Daoy (cell line): ENCODE measurements around the gene WBP1L. TPM values are rescaled to one million over a fixed set of nuclear protein-coding genes. Genes with fewer than 3 reads are reported as not detected.
"Not testable (repeated sequence)": the region's sequence is repeated elsewhere in the genome, so short reads cannot be mapped to it uniquely, and the experiment has no call there.

ENCODE experiments used
- DNase-seq: peaks from one replicate; pipeline ENCODE4 v3.0.0-alpha.2; 2015; ENCODE audit warnings: low read depth
- total RNA-seq: library from RNA; depleted of rRNA; stranded (reverse); fragments of >200 nt; shearing (Covaris generic); gene quantifications from 2 replicates; pipeline ENCODE4 v1.2.3, GENCODE V29; 2014; rRNA removed

Gene WBP1L
- total RNA-seq = 6.8 and 10.9 TPM in 2 replicates

- peak; percentile 95 for DNase-seq
Observed at GRCh38 chr10:102743588-102744373, at the start of gene WBP1L. WBP1L (plus strand) TSS chr10:102743948; CDS start chr10:102744054, 106 bp downstream.

DNA sequence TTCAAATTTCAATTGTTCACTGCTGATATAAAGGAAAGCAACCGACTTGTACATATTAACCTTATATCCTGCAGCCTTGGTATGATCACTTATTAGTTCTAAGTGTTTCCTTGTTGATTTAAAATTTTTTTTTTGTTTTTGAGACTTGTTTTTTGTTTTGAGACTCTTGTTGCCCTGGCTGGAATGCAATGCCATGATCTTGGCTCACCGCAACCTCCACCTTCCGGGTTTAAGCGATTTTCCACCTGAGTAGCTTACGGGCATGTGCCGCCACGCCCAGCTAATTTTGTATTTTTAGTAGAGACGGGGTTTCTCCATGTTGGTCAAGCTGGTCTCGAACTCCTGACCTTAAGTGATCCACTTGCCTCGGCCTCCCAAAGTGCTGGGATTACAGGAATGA lies 48.3 kb upstream of the WBP1L start:
- not testable (repeated sequence) for DNase-seq

GRCh38 chr10:102696736-102697135 lies 47.0 kb upstream of the WBP1L start:
- no peak for DNase-seq

DNA sequence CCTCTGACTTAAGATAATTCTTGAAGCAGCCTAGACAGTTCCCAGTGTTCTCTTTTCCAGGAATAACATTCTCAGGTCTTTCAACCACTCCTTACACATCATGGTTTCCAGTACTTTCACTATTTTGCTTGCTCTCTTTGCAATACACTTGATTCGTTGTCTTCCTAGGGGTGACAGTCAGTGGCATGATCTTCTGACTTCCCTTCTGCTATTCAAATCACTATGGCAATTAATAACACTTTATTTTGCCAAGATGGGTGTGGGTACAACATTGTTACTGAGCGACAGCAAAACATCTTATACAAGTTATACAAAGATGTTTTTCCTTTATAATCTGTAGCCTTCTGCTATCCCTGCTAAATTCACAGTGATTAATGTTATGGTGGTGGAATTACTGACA lies 44.9 kb upstream of the WBP1L start:
- no peak for DNase-seq

DNA sequence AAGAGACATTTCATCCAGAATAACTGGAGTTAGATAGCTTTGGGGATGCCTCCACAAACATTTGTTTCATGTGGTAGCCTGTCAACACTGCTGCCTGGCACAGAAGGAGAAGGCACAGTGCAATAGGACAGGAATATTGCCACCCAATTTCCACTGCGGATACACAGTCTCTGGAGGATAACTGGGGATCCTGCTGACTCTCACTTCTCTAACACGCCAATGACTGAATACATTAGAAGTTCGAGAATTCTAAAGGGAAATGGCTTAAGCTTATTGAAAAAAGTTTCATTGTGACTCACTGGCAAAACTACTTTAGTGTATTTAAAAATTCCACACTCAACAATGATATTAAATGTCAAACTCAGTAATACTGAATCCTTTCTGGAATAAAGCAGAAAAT lies 42.5 kb upstream of the WBP1L start:
- no peak for DNase-seq

DNA sequence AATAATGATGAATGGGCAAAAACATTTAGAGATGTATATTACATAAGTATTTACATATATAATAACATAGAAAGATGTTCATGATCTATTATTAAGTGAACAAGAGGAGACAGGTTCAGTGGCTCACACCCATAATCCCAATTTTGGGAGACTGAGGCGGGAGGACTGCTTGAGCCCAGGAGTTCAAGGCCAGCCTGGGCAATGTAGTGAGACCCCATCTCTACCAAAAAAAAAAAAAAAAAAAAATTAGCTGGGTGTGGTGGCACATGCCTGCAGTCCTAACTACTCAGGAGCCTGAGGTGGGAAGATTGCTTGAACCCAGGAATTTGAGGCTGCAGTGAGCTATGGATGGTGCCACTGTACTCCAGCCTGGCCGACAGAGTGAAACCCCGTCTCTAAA lies 42.0 kb upstream of the WBP1L start:
- no peak for DNase-seq

DNA sequence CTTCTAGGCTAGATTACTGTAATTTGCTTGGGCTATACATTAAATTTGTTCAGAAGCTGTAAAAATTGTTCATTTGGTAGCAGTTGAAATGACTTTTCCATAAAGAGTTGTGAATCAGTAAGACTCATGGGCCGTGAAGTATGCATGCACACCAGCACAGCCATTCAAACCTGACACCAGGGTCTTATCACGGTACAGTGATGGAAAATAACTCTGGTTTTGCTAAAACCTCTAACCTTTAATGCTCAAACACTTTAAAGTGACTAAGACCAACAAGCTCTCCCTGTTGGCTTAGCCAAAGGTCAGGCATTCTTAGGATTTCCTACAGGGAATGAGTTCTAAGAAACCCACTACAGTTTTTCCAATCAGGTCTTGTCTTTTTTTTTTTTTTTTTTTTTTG lies 41.0 kb upstream of the WBP1L start:
- DNase-seq = no peak

GRCh38 chr10:102704915-102705314 lies 38.8 kb upstream of the WBP1L start:
- DNase-seq = peak; percentile 17

GRCh38 chr10:102705531-102705930 lies 38.2 kb upstream of the WBP1L start:
- DNase-seq = no peak

- peak; percentile 68 for DNase-seq
Observed at GRCh38 chr10:102710609-102711008, 33.1 kb upstream of the WBP1L start.

DNA sequence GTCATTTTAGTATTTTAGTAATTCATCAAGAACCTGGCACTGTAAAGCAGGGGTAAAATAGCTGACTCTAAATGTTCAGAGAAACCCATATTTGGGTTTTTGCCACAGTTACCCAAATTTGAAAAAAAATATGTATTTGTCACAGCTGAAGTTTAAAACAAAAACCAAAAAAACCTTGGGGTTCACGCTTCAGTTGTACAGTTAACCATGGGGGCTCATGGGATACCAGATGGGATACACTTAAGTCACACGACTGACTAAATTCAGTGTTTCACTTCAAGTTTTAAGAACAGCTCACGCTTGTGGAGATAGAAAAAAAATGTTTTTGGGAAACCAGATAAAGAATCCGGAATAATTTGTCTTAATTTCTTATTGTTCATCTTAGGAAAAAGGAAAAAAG lies 31.7 kb upstream of the WBP1L start:
- DNase-seq = no peak

DNA sequence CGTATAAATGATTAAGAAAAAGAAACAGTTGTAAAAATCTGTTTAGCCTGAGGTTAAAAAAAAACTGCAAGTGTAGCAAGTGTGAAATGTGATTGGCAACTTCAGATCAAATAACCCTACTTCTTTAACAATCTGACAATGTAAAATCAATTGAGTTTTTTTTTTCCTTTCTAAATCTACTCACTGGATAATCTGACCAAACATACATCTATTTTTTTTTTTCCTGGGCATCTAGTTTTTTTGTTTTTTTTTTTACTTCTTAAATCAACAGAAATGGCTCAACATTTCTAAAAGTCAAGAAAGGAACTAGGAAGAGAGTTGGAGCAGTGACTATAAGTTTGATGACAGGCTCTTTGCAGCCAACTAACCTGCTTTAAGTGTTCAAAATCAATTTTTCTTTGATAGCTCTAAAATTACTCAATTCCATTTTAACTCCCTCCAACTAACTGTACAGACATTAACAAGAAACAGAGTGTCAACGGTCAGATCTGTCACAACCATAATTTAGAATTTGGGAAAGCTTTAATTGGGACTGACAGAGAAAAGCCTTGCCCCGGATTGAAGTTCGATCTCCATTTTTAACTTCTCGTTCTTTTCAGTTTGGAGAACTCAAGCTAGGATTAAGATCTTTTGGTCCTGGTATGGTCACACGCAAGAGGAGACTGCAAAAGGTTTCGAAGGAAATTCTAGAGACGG lies 30.8 kb upstream of the WBP1L start:
- DNase-seq = no peak

GRCh38 chr10:102713539-102713813 lies 30.3 kb upstream of the WBP1L start:
- no peak for DNase-seq

- DNase-seq = peak; percentile 97
Observed at GRCh38 chr10:102713814-102714620, 29.7 kb upstream of the WBP1L start, which contains the start of gene ARL3. ARL3 (minus strand) TSS chr10:102714397; CDS start chr10:102714275, 122 bp downstream.

- no peak for DNase-seq
Observed at GRCh38 chr10:102714621-102715455, 28.9 kb upstream of the WBP1L start, which contains the start of gene SFXN2. SFXN2 (plus strand) TSS chr10:102714636; CDS start chr10:102726637, 12,001 bp downstream.

DNA sequence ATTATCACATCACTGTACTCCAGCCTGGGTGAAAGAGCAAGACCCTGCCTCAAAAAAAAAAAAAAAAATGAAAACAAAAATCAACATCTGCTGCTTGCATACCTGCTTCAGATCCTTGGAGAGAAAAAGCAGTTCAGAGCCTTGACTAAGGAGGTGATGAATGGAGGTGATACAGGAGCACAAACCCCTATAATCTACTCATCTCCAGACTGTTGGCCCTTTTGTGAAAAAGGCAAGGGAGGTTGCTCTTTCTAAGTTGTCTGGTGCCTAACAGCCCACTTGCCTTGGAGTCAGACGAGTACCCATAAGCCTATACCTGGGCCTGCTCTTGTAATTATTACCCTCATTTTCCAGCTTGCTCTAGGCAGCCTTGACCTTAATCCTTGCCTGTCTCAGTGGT lies 27.9 kb upstream of the WBP1L start:
- DNase-seq = no peak

- DNase-seq = not testable (repeated sequence)
Observed at GRCh38 chr10:102716900-102717565, 26.7 kb upstream of the WBP1L start.

DNA sequence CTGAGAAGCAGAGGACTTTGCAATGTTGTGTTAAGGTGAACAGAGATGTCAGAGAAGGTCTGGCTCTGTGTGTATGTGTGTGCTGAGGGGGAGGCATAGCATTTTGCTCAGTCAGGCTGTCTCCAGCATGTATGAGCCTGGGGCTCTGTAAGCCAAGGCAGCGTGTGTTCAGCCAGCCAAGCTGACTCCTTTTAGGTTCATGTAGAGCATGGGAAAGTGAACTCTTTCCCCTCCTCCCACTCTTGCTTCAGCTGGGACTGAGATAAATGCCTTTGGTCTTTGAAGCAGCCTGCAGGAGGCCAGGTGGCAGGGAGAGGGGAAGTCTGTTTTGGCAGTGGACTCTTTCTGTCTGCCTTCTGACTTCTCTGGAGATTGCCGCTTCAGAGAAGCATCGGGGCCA lies 25.5 kb upstream of the WBP1L start:
- no peak for DNase-seq

DNA sequence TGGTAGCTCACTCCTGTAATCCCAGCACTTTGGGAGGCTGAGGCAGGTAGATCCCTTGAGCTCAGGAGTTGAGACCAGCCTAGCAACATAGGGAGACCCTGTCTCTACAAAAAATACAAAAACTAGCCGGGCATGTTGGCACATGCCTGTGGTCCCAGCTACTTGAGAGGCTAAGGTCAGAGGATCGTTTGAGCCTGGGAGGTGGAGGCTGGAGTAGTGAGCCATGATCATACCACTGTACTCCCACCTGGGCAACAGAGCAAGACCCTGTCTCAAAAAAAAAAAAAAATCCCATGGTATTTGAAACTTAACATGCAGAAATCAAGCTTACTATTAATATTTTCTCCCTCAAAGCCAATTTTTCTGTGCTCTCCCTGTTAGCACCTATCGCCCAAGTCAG lies 23.4 kb upstream of the WBP1L start:
- no peak for DNase-seq

DNA sequence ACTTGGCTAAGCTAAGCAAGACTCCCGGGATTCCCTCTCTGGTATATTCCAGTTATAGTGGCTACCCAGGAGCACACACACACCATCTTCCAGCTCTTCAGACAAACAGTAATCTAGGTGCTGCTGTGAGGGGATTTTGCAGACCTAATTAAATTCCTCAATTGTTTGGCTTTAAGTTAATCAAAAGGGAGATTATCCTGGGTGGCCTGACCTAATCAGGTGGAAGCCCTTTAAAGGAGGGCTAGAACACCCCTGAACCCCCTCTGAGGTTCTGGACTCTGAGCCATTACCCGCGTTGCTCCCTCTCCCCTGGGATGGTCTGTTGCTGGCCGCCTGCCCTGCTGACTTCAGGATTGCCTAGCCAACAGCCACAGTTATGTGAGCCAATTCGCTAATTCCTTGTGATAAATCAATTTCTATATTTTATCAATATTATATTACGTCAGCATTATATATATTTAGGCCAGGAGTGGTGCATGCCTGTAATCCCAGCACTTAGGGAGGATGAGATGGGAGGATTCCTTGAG lies 22.9 kb upstream of the WBP1L start:
- DNase-seq = no peak

DNA sequence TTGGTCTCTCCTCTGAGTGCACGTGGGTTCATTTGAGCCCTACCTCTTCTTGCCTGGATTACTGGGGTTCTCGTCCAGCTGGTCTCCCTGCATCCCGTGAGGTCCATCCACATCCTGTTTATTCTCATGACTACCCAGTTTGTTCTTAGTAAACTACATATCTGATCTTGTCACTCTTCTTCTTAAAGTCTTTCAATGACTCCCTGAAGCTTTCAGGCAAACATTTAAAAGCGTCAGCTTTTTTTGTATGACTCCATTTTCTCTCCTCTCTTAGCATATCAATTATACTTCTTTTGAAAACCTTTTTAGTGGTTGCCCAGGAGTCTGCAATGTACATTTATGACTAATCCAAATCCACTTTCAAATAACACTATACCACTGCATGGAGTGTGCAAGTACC lies 21.8 kb upstream of the WBP1L start:
- DNase-seq = no peak
